Thyroid gland (tissue), 4 donors: ENCODE results near the gene UGGT1. TPM values are rescaled to one million over a fixed set of nuclear protein-coding genes. Genes with fewer than 3 reads are reported as not detected.
A peak's percentile ranks its signal among the peaks of the same experiment; 100 is the strongest.

Source experiments
- DNase-seq, 2 donors: peaks; one replicate each; pipeline ENCODE4 v3.0.0-alpha.2; 2019
- H3K27ac ChIP-seq, 3 donors: fragments of 200-600 bp; sonication (generic); 1 replicate in 2 of 3; 2 replicates in 1 of 3; pipeline ENCODE4 v1.5.1; 2016 to 2019; ENCODE audit warnings: mild to moderate bottlenecking in 1 of 3, moderate library complexity in 1 of 3
- H3K27me3 ChIP-seq: fragments of 200-600 bp; sonication (generic); one replicate; pipeline ENCODE4 v1.5.1; 2019
- H3K36me3 ChIP-seq, 2 donors: fragments of 200-600 bp; sonication (generic); one replicate each; pipeline ENCODE4 v1.5.1; 2016 to 2019
- H3K4me1 ChIP-seq, 2 donors: fragments of 200-600 bp; sonication (generic); one replicate each; pipeline ENCODE4 v1.5.1; 2017 to 2019
- H3K4me3 ChIP-seq, 3 donors: fragments of 200-600 bp; sonication (generic); replicated peaks in 1 of 3; 1 replicate in 2 of 3; 2 replicates in 1 of 3; pipeline ENCODE4 v1.5.1; 2016; ENCODE audit warnings: mild to moderate bottlenecking in 1 of 3
- H3K9me3 ChIP-seq: fragments of 200-600 bp; sonication (generic); one replicate; pipeline ENCODE4 v1.5.1; 2017
- POLR2A ChIP-seq, 2 donors: fragments of 450-650 bp; IDR thresholded peaks; one replicate each; pipeline ENCODE4 v1.6.1; 2017; ENCODE audit warnings: antibody characterized with exemption in 2 of 2, mild to moderate bottlenecking in 2 of 2, moderate library complexity in 1 of 2
- WGBS, 2 donors: methylation state at CpG; one replicate each; pipeline ENCODE4 v1.1.5; 2017; 5-methylcytosine and 5-hydroxymethylcytosine counted together
- intact Hi-C: fragments of 100-400 bp; cut with DNase I; formaldehyde crosslinking; loops from one replicate; pipeline ENCODE4 v1.15.1; 2023
- total RNA-seq, 4 donors: library from RNA; depleted of rRNA; stranded (reverse); fragments of >200 nt; gene quantifications; one replicate each; pipeline ENCODE4 v1.2.3, GENCODE V29; 2016
- TF ChIP-seq, protein P1 (sequence below), 6 experiments: fragments of 200-600 bp in 3 of 6; fragments of 450-650 bp in 3 of 6; sonication (generic) in 3 of 6; IDR thresholded peaks; one replicate each; pipeline ENCODE4 v1.5.1; 2016 to 2019; ENCODE audit warnings: antibody characterized with exemption in 6 of 6, mild to moderate bottlenecking in 2 of 6, inconsistent platforms in 1 of 6, moderate library complexity in 1 of 6

UGGT1 gene
- total RNA-seq, 4 donors from 2014 or later: 53.1 to 90.7 (median 71.4) TPM

- Histone ChIP-seq H3K4me1 (no peaks in the 10 kb centered on the region), H3K27me3 (no peaks in the 10 kb centered on the region), H3K9me3 (no peaks in the 10 kb centered on the region), H3K4me3 (no peak overlapping the region), H3K36me3 (no peaks in the 10 kb centered on the region), H3K27ac (no peak overlapping the region)
- WGBS, 2 donors: 85 to 88% methylated on average over 3 of the region's 3 CpGs
- intact Hi-C loops: no loop called here
- no peak for DNase-seq
- TF ChIP-seq, protein P1, sequence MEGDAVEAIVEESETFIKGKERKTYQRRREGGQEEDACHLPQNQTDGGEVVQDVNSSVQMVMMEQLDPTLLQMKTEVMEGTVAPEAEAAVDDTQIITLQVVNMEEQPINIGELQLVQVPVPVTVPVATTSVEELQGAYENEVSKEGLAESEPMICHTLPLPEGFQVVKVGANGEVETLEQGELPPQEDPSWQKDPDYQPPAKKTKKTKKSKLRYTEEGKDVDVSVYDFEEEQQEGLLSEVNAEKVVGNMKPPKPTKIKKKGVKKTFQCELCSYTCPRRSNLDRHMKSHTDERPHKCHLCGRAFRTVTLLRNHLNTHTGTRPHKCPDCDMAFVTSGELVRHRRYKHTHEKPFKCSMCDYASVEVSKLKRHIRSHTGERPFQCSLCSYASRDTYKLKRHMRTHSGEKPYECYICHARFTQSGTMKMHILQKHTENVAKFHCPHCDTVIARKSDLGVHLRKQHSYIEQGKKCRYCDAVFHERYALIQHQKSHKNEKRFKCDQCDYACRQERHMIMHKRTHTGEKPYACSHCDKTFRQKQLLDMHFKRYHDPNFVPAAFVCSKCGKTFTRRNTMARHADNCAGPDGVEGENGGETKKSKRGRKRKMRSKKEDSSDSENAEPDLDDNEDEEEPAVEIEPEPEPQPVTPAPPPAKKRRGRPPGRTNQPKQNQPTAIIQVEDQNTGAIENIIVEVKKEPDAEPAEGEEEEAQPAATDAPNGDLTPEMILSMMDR (IDR thresholded peaks at IDR 0.05): no peak
- no peak for TF ChIP-seq POLR2A (IDR thresholded peaks at IDR 0.05)
These were observed 17.7 kb upstream of the UGGT1 start for GRCh38 chr2:128073278-128073677.

DNA sequence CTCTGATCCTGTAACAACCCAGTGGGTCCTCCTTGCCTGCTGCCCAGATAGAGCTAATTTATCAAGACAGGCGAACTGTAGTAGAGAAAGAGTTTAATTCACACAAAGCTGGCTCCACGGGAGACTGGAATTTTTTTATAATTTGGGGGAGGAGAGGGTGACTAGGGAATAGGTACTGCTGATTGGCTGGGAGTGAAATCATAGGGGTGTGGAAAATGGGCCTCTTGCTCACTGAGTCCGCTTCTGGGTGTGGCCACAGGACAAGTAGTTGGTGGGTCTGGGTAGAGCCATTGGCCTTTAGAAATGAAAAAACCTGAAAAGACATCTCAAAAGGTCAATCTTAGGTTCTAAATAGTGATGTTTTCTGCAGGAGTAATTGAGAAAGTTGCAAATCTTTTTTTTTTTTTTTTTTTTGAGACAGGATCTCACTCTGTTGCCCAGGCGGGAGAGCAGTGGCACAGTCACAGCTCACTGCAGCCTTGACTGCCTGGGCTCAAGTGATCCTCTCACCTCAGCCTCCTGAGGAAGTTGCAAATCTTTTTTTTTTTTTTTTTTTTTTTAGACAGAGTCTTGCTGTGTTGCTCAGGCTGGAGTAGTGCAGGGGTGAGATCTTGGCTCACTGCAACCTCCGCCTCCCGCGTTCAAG, 14.4 kb upstream of the UGGT1 start:
- DNase-seq: no peak
- no peaks in the 10 kb centered on the region for H3K4me1 ChIP-seq
- 88 to 89% methylated on average over 7 of the region's 7 CpGs for WGBS, 2 donors

DNA sequence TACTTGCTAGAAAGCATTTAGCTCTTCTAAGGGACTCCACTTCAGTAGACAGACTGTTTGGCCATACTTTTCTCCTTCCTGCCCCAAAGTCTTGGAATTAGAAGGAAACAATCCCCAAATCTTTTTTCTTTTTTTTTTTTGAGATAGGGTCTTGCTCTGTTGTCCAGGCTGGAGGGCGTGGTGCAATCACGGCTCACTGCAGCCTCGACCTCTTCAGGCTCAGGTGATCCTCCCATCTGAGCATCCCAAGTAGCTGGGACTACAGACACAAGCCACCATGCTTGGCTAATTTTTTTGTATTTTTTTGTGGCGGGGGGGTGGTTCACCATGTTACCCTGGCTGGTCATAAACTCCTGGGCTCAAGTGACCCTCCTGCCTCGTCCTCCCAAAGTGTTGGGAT, 6.2 kb upstream of the UGGT1 start:
- Histone ChIP-seq H3K9me3 (no peaks in the 10 kb centered on the region), H3K27me3 (no peaks in the 10 kb centered on the region), H3K4me1 (no peaks in the 10 kb centered on the region), H3K36me3 (no peaks in the 10 kb centered on the region), H3K27ac (no peak overlapping the region), H3K4me3 (no peak overlapping the region)
- no peak for DNase-seq
- intact Hi-C loops: loop anchor here (5.0 kb wide), 1 partner anchor 52 kb away; no protein-coding TSS in a partner anchor
- no peak for TF ChIP-seq POLR2A (IDR thresholded peaks at IDR 0.05)
- TF ChIP-seq, protein P1 (IDR thresholded peaks at IDR 0.05): no peak
- WGBS, 2 donors: 80% methylated on average over 4 to 5 of the region's 5 CpGs

More for the DNA sequence above, 14.4 kb upstream of the UGGT1 start:
- TF ChIP-seq, protein P1 (IDR thresholded peaks at IDR 0.05): no peak
- TF ChIP-seq POLR2A (IDR thresholded peaks at IDR 0.05): no peak
- Histone ChIP-seq H3K27me3 (no peaks in the 10 kb centered on the region), H3K4me3 (no peak overlapping the region), H3K9me3 (no peaks in the 10 kb centered on the region), H3K36me3 (no peaks in the 10 kb centered on the region), H3K27ac (no peak overlapping the region)
- intact Hi-C loops: no loop called here

GRCh38 chr2:128086244-128086643, 4.8 kb upstream of the UGGT1 start:
- 82% methylated on average over 3 of the region's 3 CpGs for WGBS, 2 donors
- intact Hi-C loops: loop anchor here (5.0 kb wide), 1 partner anchor 54 kb away; no protein-coding TSS in a partner anchor
- H3K4me1 ChIP-seq: no peaks in the 10 kb centered on the region
- H3K36me3 ChIP-seq: no peaks in the 10 kb centered on the region
- DNase-seq: no peak
- TF ChIP-seq, protein P1 (IDR thresholded peaks at IDR 0.05): no peak
- no peak for TF ChIP-seq POLR2A (IDR thresholded peaks at IDR 0.05)
- no peak overlapping the region for H3K27ac ChIP-seq
- no peaks in the 10 kb centered on the region for H3K9me3 ChIP-seq
- no peak overlapping the region for H3K4me3 ChIP-seq
- H3K27me3 ChIP-seq: no peaks in the 10 kb centered on the region

- WGBS, 2 donors: 1% methylated on average over 4 of the region's 4 CpGs
- Histone ChIP-seq H3K9me3 (no peaks in the 10 kb centered on the region), H3K27ac (peak overlapping the region; percentile 70 to 80 (median 78)), H3K27me3 (no peaks in the 10 kb centered on the region), H3K36me3 (no peaks in the 10 kb centered on the region), H3K4me1 (peaks cover 0 to 6% of the 10 kb centered on the region in 2 donors), H3K4me3 (peak overlapping the region; percentile 47 to 97 (median 67))
- intact Hi-C loops: no loop called here
- TF ChIP-seq, protein P1 (IDR thresholded peaks at IDR 0.05): no peak
- DNase-seq: no peak
These were observed 440 bp upstream of the UGGT1 start for GRCh38 chr2:128090575-128090944.
